GM11168 (cell line): ENCODE measurements around the gene PTX3.

ENCODE experiments used
- in situ Hi-C: fragments of 300-500 bp; cut with MboI; formaldehyde crosslinking; loops from one replicate; pipeline ENCODE4 v1.12.0; 2022; ENCODE audit warnings: low sequenced_read_pairs; ENCODE audit not compliant: unreplicated experiment

PTX3 gene

DNA sequence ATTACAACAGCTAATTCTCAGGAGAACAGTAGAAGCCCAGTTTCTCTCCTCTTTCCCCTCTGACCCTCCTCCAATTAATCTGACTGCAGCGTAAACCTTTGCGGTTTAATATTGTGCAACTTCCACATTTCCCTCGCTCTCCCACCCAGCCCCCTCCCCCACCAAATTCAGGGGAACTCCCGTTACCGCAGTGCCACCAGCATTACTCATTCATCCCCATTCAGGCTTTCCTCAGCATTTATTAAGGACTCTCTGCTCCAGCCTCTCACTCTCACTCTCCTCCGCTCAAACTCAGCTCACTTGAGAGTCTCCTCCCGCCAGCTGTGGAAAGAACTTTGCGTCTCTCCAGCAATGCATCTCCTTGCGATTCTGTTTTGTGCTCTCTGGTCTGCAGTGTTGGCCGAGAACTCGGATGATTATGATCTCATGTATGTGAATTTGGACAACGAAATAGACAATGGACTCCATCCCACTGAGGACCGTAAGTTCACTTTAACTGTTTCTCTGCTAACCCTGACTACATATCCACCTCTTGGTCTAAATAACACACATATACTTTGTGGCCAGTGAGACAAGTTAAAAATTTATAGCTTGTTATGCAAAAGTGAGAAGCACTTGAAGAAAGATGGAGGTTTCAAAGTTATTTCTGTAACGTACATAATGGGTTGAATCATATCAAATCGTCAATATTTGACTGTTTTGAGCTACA lies at the start of gene PTX3:
PTX3 (plus strand) TSS at position 268 of the 709 bp plus-strand sequence; CDS start at position 352, 84 bp downstream.
- in situ Hi-C loops, result no loop called here

DNA sequence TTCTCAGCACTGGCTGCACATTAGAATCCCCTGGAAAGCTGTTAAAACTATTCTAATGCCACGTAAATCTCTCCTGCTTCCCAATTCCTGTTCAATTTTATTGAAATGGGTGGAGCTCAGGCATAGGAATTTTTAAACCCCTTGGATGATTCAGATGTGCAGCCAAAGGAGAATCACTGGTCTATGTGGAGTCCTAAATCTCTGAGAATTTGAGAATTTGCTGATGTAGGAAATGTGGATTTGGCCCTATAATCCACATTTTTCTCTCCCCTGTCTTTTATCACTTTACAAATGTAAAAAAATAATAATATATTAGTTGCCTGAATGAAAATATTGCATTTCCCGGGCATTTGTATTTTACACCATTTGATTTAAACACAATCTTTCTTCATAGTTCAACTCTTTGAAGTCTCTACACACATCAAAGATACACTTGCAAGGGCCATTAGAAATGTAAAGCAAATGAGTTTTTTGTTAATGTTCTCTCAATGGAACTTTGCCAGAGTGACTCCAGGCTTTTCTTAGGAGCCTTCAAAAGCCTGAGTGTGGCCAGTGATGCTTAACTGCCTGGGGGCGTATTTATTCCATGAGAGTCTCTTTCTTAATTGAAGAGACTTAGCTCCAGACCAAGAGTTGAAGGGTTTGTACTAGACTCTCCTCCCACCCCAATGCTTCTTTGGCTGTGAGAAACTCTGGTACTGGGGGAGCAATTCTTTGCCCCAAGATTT lies 48.8 kb upstream of the PTX3 start:
- in situ Hi-C loops, result no loop called here

DNA sequence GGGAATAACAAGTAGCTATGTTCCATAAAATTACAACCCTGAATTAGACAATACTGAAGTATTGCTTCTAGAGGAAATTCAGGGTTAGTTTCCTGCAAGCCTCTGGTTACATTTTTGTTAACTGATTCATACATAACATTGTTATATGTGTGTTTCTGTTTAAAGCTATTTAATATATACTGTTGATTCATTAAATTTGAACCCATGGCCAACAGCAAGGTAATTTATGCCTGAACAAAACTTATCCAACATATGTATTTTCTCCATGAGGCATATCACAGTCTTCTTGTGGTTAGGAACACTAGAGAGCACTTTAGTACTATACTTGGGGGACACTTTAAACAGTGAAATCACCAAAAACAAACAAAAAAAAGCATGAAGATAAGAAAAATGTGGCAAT lies 47.7 kb upstream of the PTX3 start:
- in situ Hi-C loops, result no loop called here

DNA sequence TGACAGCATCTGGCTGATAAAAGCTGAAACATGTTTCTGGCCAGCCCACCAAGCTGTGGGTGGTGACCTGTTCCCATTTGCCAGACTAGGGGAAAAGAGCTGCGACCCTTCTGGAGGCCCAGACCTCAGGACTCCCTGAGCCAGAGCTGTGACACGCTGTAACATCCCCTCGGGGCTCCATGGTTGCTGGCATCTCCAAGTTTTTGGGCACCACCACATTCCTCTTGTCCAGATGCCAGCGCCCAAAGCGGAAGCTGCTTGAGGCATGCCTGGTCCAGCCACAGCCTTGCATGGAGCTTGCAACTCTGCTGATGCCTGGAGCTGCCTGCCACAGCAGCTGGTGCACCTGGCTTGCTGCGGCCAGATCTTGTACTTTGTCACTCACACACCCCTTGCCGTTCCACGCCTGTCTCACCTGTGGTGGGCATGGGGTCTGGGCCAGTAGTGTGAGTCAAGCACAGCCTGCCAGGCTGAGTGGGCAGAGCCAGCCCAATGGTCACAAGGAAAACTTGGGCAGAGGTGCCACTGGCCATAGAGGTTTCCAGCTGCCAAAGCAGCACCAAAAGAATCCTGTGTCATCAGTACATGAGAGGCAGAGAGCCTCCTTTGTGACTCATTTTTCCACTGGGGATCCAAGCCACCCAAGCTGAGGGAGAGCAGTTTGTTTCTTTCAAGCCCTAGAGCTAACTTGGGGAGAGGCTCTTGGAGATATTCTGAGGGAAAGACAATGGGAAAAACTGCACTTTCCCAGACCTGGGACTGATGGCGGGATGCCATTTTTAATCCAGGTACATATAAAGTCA lies 45.7 kb upstream of the PTX3 start:
- in situ Hi-C loops, result no loop called here

DNA sequence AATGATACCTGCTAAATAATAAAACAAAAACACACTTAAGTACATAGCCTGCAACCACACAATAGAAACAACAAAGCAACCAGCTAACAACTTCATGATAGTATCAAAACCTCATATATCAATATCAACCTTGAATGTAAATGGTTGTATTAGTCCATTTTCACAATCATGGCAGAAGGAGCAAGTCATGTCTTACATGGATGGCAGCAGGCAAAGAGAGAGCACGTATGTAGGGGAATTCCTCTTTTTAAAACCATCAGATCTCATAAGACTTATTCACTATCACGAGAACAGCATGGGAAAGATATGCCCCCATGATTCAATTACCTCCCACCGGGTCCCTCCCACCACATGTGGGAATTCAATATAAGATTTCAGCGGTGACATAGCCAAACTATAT lies 44.5 kb upstream of the PTX3 start:
- in situ Hi-C loops, result no loop called here

DNA sequence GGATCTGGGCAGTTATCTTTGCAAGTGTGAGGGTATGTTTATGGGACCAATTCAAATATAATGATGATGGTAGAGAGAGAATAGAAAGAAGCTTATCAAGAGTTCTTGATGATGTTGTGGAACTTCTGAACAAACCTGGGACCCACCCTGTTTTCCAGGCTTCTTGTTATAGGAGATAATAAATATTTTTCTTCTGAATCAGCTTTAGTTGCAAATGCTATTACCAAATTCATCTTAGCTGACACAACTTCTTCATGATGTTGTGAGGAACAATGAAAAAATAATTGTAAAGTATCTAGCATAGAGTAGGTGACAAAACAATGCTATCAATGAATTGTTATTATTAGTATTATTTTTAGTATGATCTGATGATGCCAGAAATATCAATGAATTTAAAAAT lies 43.5 kb upstream of the PTX3 start:
- in situ Hi-C loops, result no loop called here

DNA sequence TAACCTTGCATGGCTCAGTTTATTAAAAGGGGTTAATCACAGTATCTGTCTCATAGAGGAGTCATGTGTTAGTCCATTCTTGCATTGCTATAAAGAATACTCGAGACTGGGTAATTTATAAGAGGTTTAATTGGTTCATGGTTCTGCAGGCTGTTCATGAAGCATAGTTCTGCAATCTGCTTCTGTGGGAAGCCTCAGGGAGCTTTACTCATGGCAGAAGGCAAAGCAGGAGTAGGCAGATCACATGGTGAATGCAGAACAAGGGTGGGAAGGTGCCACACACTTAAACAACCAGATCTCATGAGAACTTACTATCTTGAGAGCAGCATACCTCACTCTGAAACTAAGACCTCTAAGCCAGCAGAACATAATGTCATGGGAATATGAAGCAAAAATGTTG lies 42.2 kb upstream of the PTX3 start:
- in situ Hi-C loops, result no loop called here

DNA sequence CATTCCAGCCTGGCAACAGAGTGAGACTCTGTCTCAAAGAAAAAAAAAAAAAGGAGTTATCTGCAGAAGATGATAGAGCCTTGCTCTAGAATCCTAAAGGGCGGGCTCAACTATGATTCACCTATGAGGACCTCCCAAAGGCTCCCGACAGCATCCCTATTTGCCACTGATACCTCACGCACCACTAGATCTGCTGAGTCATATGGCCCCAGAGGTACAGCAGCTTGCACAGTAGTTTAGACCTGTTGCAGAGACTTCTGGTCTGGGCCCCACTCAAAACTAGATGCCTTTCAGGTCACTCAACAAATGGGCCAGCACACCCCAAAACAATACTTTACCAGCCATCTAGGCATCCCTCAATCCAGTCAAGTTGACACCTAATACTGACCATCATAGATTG lies 38.1 kb upstream of the PTX3 start:
- in situ Hi-C loops, result no loop called here

DNA sequence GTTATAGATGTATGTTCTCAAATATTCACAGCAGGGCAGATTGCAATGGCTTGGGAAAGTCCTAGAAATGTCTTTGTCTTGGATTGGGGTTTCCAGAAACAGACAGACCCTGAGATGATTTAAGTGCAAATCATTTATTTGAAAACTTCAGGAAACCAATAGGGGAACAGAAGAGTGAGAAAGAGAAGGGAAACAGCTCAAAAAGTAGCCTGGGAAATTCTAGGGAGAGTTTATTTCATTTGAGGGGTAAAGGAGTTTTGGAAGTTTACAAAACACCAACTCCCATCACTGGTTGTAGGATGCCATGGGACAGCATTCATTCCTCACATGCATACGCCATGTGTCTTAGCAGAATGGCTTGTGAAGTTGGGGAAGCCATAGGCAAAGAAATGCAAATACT lies 32.3 kb upstream of the PTX3 start:
- in situ Hi-C loops, result no loop called here

DNA sequence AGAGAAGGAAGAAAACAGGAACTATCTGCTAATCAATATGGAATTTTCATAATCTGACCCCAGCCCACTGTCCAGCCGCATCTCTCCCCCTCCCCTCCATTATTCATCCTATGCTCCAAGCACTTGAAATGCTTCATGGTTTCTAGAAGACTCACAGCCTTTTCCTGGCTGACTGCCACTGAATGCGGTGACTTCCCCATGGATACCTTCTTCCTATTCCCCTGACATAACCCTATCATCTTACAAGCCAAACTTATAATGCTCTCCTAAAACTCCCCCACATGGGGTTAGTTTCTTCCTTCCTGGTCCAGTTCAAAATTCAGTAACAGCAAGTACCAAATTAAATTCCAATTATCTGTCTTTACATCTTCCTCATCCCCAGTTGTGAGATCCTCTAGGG lies 31.2 kb upstream of the PTX3 start:
- in situ Hi-C loops, result no loop called here

DNA sequence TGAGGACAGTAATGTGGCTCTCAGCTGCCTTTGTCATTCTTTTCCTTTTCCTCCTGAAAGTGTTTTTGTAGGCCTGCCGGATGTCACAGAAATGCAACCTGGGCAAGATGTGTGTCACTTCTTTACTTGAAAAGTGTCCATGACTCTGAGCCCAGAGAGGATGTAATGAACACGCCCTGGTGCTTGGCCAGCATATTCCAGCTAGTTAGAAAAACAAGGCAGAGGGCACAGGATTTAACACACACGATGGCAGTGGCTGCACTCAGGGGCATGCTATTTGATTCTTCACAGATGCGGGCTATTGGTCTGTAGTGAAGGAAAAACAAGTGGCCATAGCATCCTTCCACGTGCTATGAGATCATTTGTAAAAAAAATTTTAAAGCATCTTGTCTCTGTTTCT lies 30.3 kb upstream of the PTX3 start:
- in situ Hi-C loops, result no loop called here

DNA sequence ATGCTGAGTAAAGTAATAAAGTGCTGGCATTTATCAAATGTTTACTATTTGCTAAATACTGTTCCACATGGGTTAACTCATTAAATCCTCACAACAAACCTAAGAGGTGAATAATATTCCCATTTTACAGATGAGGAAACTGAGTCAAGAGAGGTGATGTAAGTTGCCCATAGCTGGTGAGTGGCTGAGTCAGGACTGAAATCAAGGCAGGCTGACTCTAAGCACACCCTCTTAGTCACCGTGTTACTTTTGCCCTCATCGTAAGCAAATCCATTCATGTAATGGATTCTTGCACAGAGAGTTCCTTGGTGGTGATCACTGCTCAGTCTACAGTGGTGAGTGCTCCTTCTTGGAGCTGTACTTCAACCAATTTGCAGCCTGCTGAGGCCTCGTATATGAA lies 28.9 kb upstream of the PTX3 start:
- in situ Hi-C loops, result no loop called here

DNA sequence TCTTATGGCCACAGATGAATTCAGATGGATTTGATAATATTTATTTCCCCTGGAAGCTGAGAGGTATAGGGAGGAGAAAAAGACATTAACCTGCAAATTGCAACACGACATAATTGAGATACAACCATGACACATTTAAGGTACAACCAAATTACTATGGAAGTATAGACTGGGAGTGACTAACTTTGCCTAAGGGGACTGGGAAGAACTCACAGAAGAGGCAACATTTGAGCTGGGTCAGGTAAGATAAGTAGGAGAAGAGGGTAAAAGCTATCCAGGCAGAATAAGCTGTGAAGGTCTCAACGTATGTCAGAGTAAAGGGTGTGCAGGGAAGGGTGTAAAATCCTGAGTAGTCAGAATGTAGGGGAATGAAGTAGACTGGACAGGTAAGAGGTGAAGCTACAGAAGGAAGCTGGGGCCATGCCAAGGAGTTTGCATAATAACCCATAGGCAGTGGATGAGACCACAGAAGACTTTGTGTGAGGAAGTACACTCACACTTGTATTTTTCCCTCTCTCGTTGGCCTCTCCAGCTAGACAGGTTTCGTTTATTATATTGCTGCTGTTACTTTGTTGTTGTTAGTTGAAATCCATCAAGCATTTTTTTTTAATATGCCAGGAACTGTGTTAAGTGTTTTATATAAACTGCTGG lies 28.0 kb upstream of the PTX3 start:
- in situ Hi-C loops, result no loop called here

DNA sequence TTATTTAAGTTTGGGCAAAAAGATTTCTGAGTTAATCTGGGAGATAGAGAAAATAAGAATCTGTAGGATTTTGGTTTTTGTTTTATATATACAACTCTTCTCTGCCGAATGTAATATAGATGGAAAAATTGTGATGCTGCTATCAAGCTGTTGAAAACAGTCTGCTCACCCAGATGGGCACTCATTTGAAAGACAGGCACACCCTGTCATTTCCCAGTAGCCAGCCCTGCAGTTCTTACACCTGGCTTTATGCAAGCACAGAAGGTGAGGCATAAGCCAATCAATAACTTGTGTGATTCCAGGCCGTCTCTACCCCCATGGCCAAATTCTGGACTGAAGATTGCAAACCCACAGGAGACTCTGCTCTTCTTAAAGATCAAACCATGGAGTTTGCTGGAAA lies 27.1 kb upstream of the PTX3 start:
- in situ Hi-C loops, result no loop called here

DNA sequence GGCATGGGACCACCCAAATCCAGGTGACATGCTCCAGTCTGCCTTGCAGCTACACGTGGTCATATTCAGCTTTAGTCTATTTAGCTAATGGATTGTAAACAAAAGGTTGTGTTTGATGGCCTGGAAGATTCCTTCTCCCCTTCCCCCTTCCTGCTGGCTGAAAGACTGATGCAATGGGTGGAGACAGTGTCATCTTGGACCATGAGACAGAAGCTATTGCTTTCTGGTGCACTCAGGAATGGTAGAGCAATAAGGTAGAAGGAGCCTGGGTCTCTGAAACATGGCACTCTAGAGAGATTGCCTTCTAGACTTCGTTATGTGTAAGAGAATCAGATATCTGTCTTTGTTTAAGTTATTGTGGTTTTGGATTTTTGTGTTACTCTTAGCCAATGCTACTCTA lies 25.7 kb upstream of the PTX3 start:
- in situ Hi-C loops, result no loop called here

DNA sequence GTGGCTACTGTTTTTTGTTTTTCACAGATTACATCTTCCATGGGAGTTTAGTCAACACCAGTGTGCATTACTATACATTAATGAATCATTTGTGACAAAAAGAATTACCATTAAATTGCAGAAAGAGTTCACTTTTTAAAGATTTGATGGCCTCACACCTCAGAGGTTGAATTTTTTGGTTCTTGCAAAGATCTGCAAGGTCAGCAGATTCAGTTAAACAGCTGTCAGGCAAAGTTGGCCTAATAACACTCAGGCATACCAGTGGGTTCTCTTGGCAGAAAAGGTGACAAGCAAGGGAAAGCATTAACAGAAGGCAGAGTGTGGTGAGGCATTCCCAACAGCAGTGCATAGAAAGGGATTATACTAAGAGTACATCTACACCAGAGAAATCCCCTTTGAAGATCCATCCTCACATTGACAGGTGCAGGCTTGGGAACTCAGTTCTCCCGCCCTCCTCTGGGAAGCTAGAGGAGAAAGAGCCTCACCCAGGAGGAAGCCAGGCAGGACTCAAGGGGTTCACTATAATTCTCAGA lies 24.3 kb upstream of the PTX3 start:
- in situ Hi-C loops, result no loop called here

DNA sequence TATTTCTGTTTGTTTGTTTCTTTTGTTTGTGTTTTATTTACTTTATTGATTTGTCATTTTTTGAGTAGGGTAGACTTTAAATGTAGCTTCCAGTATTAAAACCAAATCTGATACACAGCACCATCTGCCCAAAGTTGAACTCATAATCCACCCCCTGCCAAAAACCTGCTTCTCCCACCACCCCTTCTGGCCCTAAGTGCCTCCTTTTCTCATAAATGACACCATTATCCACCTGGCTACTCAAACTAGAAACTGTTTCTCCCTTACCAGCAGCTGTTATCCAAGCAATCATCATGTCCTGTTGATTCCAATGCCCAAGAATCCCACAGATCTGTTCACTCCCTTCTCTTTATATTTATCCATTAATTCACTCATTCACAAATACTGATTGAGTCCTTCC lies 21.8 kb upstream of the PTX3 start:
- in situ Hi-C loops, result no loop called here

DNA sequence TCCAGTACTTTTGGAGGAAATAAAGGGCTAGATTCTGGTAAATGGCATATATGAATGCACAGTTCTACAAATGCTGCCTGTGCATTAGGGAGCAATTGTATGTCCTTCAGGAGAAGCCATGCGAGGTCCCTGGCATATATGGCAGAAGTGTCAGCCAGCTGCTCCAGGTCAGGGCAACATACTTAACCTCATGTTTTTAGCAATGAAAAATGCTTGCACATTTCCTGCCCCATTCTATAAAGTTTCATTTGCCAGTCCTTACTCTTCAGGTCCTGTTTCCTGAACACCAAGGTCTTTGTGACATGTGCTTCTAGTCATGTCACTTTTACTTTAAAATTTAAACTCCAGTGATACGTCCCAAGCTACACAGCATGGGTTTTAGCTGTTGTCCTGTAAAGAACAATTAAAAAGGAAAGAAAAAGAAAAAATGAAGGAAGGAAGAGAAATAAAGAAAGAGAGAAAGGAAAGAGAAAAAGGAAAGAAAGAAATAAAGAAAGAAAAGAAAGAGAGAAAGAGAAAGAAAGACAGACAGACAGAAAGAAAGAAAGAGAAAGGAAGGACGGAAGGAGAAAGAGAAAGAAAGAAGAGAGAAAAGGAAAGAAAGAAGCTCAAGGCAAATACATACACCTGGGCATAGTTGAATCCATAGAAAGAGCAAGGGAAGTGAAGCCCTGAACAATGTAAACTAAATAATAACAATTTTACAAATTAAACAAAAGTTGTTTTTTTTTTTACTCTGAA lies 20.1 kb upstream of the PTX3 start:
- in situ Hi-C loops, result no loop called here

DNA sequence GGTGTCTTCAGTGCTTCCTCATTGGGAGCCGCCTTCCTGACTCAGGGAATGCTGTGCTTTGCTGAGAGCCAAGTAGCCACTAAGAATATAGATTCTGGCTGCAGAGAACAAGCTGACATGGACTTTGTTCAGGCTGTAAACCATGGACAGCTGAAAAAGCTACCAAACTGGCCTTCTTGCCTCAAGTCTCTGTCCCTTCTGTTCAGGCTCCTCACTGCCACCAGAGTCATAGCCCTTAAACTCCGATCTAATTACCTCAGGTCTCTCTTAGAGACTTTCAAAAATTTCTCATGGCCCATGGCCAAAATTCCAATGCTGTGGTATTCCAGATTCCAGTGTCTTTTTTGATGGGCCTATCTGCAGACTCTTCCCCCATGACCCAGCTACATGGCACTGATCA lies 19.4 kb upstream of the PTX3 start:
- in situ Hi-C loops, result no loop called here

DNA sequence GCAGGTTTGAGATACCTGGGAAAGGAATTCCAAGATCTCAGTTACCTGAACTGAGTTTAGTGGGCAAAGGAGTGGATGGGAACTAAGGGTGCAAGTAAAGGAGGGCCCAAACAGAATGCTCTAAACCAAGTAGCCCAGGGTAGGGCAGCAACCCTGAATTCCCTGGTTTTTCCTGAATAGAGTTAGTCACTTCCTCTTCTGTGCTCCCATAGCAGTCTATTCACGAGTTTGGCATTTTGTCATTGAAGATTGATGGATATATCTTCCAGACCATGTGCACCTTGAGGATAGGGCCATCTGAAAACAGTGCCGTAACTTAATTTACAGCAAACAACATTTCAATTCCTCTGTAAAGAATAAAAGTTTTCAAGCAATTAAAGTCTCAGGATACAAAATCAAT lies 18.5 kb upstream of the PTX3 start:
- in situ Hi-C loops, result no loop called here
